Progenitor cell of endocrine pancreas (in vitro differentiated cells): ENCODE measurements around the gene CLIC1. TPM values are rescaled to one million over a fixed set of nuclear protein-coding genes. Genes with fewer than 3 reads are reported as not detected.

Source experiments
- DNase-seq: peaks from one replicate; pipeline ENCODE4 v3.0.0; 2021; ENCODE audit warnings: low spot score; ENCODE audit not compliant: unreplicated experiment
- H3K27ac Mint-ChIP-seq: 2 replicates; pipeline ENCODE4 v1.8.0; 2021; ENCODE audit warnings: mild to moderate bottlenecking, moderate library complexity, mixed read lengths
- H3K27me3 Mint-ChIP-seq: 2 replicates; pipeline ENCODE4 v1.8.0; 2021; ENCODE audit warnings: mixed read lengths
- H3K36me3 Mint-ChIP-seq: 2 replicates; pipeline ENCODE4 v1.8.0; 2022; ENCODE audit warnings: mixed read lengths; ENCODE audit not compliant: insufficient read depth
- H3K4me1 Mint-ChIP-seq: 2 replicates; pipeline ENCODE4 v1.8.0; 2021; ENCODE audit warnings: low read depth, mixed read lengths
- H3K4me3 Mint-ChIP-seq: 2 replicates; pipeline ENCODE4 v1.8.0; 2021; ENCODE audit warnings: low read depth, mild to moderate bottlenecking, moderate library complexity, mixed read lengths
- H3K9me3 Mint-ChIP-seq: 2 replicates; pipeline ENCODE4 v1.8.0; 2021; ENCODE audit warnings: low read depth, mixed read lengths
- total RNA-seq: library from RNA; stranded (reverse); gene quantifications from 2 replicates; pipeline ENCODE4 v1.2.1, GENCODE V29; 2021
- TF ChIP-seq, protein P1 (sequence below): fragments of 200-600 bp; sonication (generic); IDR thresholded peaks from one replicate; pipeline ENCODE4 v1.5.0; 2021; ENCODE audit warnings: antibody characterized with exemption, mild to moderate bottlenecking; ENCODE audit not compliant: unreplicated experiment

CLIC1 gene
- total RNA-seq, 1 donor from 2014 or later: 275 TPM

- no peak overlapping the region for H3K27ac Mint-ChIP-seq
- no peaks in the 10 kb centered on the region for H3K27me3 Mint-ChIP-seq
- no peak overlapping the region for H3K4me3 Mint-ChIP-seq
- no peak for DNase-seq
- H3K4me1 Mint-ChIP-seq: peaks cover 13% of the 10 kb centered on the region
- H3K9me3 Mint-ChIP-seq: no peaks in the 10 kb centered on the region
- TF ChIP-seq, protein P1, sequence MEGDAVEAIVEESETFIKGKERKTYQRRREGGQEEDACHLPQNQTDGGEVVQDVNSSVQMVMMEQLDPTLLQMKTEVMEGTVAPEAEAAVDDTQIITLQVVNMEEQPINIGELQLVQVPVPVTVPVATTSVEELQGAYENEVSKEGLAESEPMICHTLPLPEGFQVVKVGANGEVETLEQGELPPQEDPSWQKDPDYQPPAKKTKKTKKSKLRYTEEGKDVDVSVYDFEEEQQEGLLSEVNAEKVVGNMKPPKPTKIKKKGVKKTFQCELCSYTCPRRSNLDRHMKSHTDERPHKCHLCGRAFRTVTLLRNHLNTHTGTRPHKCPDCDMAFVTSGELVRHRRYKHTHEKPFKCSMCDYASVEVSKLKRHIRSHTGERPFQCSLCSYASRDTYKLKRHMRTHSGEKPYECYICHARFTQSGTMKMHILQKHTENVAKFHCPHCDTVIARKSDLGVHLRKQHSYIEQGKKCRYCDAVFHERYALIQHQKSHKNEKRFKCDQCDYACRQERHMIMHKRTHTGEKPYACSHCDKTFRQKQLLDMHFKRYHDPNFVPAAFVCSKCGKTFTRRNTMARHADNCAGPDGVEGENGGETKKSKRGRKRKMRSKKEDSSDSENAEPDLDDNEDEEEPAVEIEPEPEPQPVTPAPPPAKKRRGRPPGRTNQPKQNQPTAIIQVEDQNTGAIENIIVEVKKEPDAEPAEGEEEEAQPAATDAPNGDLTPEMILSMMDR: no peak
- peaks cover 27% of the 10 kb centered on the region for H3K36me3 Mint-ChIP-seq
Observed at GRCh38 chr6:31692886-31693285, 43.4 kb downstream of the CLIC1 start.

DNA sequence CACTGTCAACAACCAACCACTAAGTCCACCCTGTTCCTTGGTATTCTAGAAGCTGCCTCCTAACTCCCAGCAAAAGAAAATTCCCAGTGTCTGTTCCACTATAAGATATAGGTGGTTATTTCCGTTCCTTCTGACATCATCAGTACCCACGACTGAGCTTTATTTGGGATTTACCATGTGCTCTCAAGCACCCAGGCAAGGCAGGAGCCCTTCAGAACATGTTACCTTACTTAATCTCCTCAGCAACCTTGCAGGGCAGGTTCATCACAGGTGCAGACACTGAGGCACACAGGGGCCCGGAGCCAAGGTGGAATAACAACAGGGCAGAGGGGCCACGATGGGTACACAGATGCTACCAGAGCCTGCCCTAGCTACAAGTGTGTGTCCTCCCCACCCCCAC is 44.0 kb downstream of the CLIC1 start:
- Mint-ChIP-seq H3K4me3 (no peak overlapping the region), H3K36me3 (peaks cover 24% of the 10 kb centered on the region), H3K27ac (no peak overlapping the region)

DNA sequence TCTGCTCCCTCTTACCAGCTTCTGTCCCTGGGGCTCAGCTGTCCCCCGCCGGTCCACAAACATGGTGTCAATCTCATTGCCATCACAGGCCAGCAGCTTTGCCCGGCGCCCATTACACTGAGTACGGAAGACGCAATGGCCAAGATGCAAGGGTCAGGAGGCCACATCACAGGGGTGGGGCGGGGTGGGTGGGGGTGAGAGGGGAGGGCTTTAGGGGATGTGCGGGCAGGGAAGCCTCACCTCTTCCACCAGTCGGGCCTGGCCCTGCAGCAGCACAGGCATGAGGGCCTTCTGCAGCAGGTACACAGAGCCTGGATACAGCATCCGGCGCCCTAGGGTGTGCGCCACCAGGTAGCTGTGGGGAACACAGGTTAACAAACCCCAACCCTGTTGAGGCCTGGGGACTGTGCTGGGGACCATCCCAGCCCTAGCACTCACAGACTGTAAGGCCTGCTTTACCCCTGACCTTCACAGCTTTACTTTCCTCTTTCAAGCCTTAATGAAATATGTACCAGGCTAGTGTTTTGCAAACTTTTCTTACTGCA is 44.7 kb downstream of the CLIC1 start:
- peaks cover 11% of the 10 kb centered on the region for H3K4me1 Mint-ChIP-seq
- H3K9me3 Mint-ChIP-seq: no peaks in the 10 kb centered on the region
- no peak overlapping the region for H3K4me3 Mint-ChIP-seq
- TF ChIP-seq, protein P1: no peak
- no peak for DNase-seq
- H3K27ac Mint-ChIP-seq: peak overlapping the region; percentile 67
- H3K27me3 Mint-ChIP-seq: no peaks in the 10 kb centered on the region
- H3K36me3 Mint-ChIP-seq: peaks cover 22% of the 10 kb centered on the region

More for the DNA sequence above, 44.0 kb downstream of the CLIC1 start:
- TF ChIP-seq, protein P1: no peak
- H3K9me3 Mint-ChIP-seq: no peaks in the 10 kb centered on the region
- peaks cover 12% of the 10 kb centered on the region for H3K4me1 Mint-ChIP-seq
- no peaks in the 10 kb centered on the region for H3K27me3 Mint-ChIP-seq
- DNase-seq: no peak

DNA sequence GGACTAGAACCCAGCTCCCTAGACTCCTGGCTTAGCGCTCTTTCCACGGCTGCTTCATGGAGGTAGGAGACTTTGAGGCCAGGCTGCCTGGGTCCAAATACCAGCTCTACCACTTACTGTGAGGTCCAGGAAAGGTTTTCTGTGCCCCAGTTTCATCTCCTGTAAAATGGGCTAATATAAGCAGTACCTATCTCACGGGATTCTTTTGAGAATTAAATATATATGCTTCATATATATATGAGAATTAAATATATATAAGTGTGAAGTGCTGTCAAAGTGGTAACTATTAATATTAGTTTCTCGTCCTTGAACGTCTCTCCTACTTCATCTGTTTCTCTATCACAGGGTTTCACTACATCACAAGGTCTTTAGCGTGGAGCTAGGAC is 45.3 kb downstream of the CLIC1 start:
- TF ChIP-seq, protein P1: no peak
- H3K9me3 Mint-ChIP-seq: no peaks in the 10 kb centered on the region
- peaks cover 25% of the 10 kb centered on the region for H3K36me3 Mint-ChIP-seq
- H3K27ac Mint-ChIP-seq: peak overlapping the region; percentile 96
- H3K4me3 Mint-ChIP-seq: no peak overlapping the region
- no peaks in the 10 kb centered on the region for H3K27me3 Mint-ChIP-seq
- no peak for DNase-seq
- H3K4me1 Mint-ChIP-seq: peaks cover 11% of the 10 kb centered on the region

DNA sequence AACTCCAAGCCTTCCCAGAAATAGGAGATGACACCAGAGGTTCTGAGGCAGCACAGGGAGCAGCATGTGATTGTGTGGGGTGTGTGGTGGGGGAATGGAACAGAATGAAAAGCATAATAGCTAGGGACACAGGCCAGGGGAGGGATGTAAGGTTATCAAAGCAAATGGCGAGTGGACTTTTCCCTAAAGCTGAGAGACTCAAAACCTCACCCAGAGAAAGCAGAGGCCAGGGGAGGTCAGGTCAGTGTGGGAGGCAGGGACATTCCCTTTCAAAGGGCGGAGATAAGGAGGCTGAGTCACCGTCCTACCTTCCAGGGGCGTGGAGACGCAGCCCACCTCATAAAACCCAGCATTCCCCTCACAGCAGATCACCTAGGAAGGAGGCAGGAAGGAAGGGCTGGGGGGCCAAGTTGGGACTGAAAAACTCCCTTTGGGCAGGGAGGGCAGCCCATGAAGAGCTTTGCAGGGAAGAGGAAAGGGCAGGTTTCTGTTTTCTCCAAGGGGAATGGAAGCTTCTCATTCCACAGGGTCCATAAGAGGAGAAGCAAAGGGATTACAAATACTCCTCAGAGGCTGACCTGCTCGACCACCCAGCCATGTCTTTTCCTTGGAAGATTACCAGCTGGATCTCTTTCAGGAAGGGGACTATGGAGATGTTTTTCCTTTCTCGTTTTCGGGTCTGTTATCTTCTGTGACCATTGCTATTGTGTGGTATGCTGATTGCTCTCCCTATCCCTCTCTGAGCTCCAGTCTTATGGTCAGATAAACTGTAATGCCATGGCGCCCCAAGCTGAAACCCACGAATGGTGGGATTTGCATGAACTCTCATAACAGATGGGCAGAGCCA is 45.9 kb downstream of the CLIC1 start:
- TF ChIP-seq, protein P1: no peak
- no peaks in the 10 kb centered on the region for H3K9me3 Mint-ChIP-seq
- H3K27ac Mint-ChIP-seq: peak overlapping the region; percentile 96
- no peaks in the 10 kb centered on the region for H3K27me3 Mint-ChIP-seq
- peaks cover 11% of the 10 kb centered on the region for H3K4me1 Mint-ChIP-seq
- no peak for DNase-seq
- H3K4me3 Mint-ChIP-seq: no peak overlapping the region
- H3K36me3 Mint-ChIP-seq: peaks cover 27% of the 10 kb centered on the region
